PFSK-1 (cell line): Measurements from ENCODE around the gene MMP8.

Source experiments
- FOXP2 ChIP-seq: optimal IDR thresholded peaks from 2 replicates; pipeline ENCODE3; 2011; ENCODE audit warnings: borderline replicate concordance, control low read depth, inconsistent platforms; ENCODE audit not compliant: insufficient read depth; ENCODE audit errors: extremely low read length, extremely low read depth
- POLR2AphosphoS5 ChIP-seq: IDR thresholded peaks from 2 replicates; pipeline ENCODE4 v1.6.1; 2012; ENCODE audit warnings: low read depth, mild to moderate bottlenecking, control low read depth, low read length, moderate library complexity
- REST ChIP-seq, 2 experiments: IDR thresholded peaks; 2 replicates each; pipeline versions ENCODE4 v1.6.1 to v1.8.0; 2011 to 2012; ENCODE audit warnings: low read depth in 2 of 2, low read length in 2 of 2, control low read depth in 1 of 2, inconsistent platforms in 1 of 2, mild to moderate bottlenecking in 1 of 2, moderate library complexity in 1 of 2; ENCODE audit not compliant: insufficient read depth in 1 of 2
- SIN3A ChIP-seq: IDR thresholded peaks from 2 replicates; pipeline ENCODE4 v1.6.1; 2012; ENCODE audit warnings: mild to moderate bottlenecking, low read length, moderate library complexity, borderline replicate concordance; ENCODE audit not compliant: insufficient read depth
- TAF1 ChIP-seq: IDR thresholded peaks from 2 replicates; pipeline ENCODE4 v1.6.1; 2012; ENCODE audit warnings: low read length, control low read depth, borderline replicate concordance; ENCODE audit not compliant: insufficient read depth

DNA sequence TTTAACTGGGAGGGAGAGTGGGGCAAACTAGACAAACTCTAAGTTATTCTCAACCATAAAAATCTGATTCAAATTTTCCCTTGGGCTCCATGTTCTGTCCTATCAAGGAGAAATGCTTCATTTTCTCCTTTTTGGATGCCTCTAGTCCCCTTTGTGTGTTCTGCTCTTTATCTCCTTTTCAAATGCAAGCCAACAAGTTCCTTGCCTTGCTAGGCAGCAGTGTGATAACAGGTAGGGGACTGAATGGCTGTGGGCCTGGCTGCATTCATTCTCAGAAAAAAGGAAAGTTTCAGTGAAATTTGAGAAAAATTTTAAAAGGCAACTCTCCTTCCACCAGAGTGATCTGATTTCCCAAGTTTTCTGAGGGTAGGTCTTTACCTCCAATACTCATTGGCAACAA lies 26.9 kb upstream of the MMP8 start:
- TF ChIP-seq POLR2AphosphoS5 (no peak), SIN3A (no peak), TAF1 (no peak), REST (IDR thresholded peaks at IDR 0.05; ENCODE audit: insufficient read depth in 1 of 2, low read depth in 2 of 2, low read length in 2 of 2) (no peak), FOXP2 (no peak)
